Activated T-helper 9 cell treated with anti-CD3 and anti-CD28 coated beads, Interleukin-2, amount 50 U/mL, for 16 hours (primary cell): ENCODE results near the gene BTBD16.

ENCODE experiments used
- DNase-seq: peaks from one replicate; pipeline ENCODE4 v3.0.0-alpha.2; 2020; ENCODE audit warnings: low read depth

The BTBD16 gene

GRCh38 chr10:122271076-122271475 lies at the start of gene BTBD16:
Gene BTBD16 (plus strand): TSS chr10:122271296. CDS start chr10:122275082, 3,786 bp downstream.
- no peak for DNase-seq

DNA sequence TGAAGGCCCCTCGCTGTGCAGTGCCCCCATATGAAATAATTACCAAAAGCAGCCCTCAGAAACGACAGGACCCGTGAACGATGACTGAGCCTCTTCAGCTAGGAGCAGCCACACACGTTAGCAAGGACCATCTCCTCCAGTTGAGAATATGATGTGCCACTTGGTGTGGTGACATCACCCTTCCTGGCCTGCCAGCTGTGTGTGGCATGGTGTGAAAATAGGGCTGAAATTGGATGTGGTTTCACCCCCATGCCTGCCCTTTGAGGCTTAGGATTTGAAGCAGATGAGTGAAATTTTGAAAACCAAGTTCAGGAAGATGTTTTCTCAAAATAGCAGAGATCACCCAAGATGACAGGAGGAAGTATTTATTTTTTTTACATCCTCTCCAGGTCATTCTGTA lies 49.1 kb upstream of the BTBD16 start:
- DNase-seq, result no peak

- DNase-seq, result no peak
These were observed 48.5 kb upstream of the BTBD16 start for GRCh38 chr10:122222638-122223037.

- DNase-seq, result no peak
These were observed 46.9 kb upstream of the BTBD16 start for GRCh38 chr10:122224159-122224558.

GRCh38 chr10:122225330-122225729 lies 45.8 kb upstream of the BTBD16 start:
- DNase-seq, result no peak

DNA sequence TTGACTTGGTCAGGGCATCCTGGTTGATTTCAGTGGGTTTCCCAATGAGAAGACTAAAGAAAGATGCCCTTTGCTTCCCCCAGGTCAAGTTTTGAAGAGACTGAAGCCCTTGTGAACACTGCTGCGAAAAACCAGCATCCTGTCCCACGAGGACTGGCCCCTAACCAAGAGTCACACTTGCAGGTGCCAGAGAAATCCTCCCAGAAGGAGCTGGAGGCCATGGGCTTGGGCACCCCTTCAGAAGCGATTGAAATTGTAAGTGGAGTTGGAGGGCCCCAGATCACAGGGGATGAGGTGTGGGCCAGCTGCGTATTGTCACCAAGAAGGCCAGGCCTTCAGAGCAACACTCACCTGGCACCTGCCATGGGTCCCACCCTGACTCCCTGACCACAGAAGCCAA lies 43.3 kb upstream of the BTBD16 start:
- DNase-seq, result no peak

DNA sequence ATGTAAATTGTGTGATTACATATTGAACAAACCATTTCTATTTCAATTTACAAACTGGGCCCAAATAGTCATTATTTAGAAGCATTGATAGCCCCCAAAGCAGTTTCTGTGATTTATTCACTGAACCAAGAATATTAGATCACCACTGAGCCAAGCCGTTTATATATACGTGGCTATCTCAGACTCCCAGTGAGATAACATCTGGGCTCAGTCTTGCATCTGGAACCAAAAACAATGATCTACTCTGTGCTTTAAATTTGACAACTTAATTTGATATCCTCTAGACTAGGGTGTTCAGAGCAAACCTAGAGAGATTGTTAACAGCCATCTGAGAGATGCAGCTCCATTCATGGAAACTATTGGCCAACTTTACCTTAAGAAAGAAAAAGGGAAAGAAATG lies 41.4 kb upstream of the BTBD16 start:
- DNase-seq, result no peak

DNA sequence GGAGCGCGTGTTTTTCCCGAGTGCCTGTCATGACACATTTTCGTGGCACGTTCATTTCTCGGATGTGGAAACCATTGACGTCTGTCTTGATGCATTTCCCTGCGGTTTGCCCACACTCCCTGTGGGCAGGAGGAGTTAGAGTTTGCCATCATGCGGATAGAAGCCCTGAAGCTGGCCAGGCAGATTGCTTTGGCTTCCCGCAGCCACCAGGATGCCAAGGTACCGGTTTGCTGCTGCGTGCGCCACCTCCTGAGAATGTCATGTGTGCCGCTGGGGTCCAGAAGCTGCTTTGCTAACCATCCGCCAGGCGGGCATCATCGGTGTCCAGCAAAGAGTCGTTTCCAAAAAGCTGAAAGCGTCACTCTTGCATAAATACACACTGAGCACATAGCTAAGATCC lies 40.9 kb upstream of the BTBD16 start:
- DNase-seq, result no peak

- DNase-seq, result no peak
These were observed 38.3 kb upstream of the BTBD16 start for GRCh38 chr10:122232769-122233168.

DNA sequence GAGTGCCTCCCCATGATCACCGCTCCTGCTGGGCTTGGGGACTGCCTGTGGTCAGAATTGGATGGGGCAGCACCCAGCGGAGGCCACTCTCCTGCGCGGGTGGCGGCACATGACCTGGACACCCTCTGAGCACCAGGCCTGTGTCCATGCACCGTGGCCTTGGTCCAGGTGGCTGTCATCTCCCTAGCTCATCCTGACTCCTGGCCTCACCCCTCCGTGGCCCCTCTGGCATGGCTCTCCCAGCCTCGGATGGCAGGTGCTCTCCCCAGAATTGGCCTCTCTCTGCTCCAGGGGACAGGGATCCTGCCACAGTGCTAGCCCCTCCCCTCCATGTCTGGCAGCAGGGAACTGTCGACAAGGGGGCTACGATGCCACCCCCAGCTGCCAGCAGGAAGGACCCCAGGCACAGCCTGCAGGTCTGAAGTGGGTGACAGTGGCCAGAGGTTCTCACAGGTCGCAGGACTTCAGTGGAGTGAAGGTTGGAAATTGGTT lies 37.2 kb upstream of the BTBD16 start:
- DNase-seq, result no peak

- DNase-seq, result no peak
These were observed 36.7 kb upstream of the BTBD16 start for GRCh38 chr10:122234416-122234815.

- DNase-seq, result no peak
These were observed 34.3 kb upstream of the BTBD16 start for GRCh38 chr10:122236690-122237306.

GRCh38 chr10:122237331-122237990 lies 33.6 kb upstream of the BTBD16 start:
- no peak for DNase-seq

DNA sequence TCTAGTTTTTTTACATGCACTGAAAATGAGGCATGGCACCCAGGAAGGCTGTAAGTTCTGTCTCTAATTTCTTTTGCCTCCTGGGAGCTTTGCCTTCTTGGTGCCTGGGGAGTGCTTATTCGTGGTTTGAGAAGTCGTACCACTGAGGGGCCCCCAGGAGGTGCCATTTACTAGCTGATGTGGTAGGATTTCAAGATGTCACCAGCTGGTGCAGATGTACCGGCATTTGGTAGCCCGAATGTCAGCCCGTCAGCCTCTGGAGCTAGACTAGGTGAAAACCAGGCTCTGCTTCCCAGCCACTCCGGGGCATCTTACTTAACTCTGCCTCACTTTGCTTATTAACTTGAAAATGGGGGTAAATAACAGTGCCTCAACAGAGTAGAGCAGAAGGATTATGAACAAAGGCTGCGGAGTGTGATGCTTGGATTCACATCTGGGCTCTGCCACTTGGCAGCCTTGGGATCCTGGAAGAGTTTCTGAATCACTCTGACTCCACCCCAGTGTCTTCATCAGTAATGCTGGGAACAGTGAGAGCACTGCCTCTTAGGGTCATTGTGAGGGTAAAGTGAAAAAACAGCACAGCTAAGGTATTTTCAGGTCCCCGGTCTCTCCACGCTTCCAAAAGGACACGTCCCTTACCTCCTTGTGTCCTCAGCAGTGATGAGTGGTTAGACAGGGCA lies 31.4 kb upstream of the BTBD16 start:
- DNase-seq, result no peak

GRCh38 chr10:122240401-122240800 lies 30.7 kb upstream of the BTBD16 start:
- no peak for DNase-seq

- DNase-seq, result no peak
These were observed 29.3 kb upstream of the BTBD16 start for GRCh38 chr10:122241836-122242235.

DNA sequence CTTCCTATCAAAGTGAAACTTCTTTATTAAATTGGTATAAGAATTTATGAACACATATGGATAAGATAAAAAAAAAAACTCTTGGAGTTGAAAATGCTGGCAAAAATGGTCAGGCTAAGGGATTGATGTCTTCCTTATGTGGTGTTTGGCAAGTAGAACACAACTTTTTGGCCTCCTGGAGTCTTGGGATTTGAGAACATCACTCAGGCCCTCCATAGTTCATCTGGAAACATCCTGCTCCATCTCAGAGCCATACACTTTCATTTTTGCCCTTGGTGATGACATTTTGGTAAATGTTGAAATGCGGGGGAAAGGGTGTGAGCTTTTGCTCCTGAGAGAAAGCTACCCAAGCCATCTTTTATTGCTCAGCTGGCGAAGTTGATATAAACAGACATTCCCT lies 27.5 kb upstream of the BTBD16 start:
- no peak for DNase-seq

DNA sequence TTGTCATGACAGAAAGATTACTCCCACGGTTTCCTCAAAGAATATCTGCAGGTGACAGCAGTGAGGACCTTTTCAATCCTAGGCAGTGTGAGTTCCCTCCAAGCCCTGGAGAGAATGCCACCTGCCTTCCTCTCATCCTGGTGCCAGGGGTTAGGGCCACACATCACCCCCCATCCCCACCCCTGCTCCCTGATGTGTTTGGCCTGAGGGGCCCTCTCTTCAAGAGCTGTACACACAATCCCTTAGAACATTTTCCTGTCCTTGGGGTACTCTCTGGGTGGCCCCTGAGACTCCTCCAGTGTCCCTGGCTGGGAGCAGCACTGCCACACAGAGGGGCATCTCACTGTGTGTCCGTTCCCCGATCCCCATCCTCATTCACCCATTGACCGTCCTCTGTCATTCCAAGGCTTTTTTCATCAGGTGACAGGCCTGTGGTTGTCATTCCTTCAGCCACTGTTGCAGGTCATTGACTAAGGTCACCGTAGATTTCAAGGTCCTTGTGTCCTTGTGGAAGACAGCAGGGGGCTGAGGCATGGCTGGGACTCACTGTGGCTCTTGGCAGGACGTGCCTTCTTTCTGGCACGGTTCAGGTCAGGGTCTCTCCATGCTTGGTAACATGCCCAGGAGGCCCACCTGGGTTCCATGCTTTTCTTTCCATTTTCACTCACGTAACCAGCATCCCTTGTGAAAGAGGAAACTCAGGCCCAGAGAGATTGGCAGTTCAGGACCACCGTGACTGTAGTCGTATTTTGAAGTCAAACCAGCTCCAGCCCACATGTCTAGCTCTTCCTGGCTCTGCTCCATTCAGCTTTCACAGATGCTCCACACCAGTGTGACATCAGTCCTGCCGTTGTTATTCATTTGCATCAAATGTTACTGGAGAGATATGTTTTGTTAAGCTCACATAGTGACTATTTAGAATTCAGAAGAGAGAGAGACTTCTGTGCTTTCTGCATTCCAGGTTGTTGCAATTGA lies 26.8 kb upstream of the BTBD16 start:
- no peak for DNase-seq

- DNase-seq, result no peak
These were observed 26.0 kb upstream of the BTBD16 start for GRCh38 chr10:122245136-122245535.

GRCh38 chr10:122245897-122246296 lies 25.2 kb upstream of the BTBD16 start:
- DNase-seq, result no peak

DNA sequence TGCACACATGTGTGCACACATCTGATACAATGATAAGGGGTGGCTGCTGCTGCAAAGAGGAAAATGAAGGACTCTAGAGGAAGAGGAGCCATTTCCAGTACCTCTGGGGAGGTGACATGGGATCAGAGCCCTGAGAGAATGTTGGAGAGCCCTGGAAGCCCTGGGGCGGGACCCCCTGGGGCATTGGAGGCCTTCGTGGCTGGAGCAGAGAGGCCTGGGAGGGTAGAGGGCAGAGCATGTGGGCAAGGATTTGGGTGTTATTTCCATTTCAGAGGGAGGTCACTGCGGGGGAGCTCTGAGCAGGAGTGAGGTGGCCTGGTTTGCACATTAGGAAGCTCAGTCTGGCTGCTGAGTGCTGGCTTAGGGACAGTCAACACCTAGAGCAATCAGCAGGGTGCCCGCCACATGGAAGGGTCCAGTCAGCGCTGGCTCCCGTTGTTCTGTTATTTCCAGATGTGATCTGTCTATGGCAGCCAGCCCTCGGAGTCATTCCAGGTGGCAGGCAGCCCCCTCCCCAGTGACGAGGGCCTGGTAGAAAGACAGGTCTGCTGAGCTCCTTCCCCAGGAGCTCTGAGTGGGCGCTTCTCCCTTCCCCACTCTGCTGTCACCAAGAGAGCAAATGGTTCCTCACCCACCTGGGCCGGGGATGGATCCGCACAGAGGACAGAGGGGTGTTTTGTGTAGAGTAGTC lies 24.1 kb upstream of the BTBD16 start:
- DNase-seq, result no peak
